ENCODE results near the gene MAP1B.

MAP1B gene

GRCh38 chr5:72248410-72248981 lies 141.2 kb downstream of the MAP1B start:
- Histone ChIP-seq H3K4me1 (ENCODE audit: low read depth, poor library complexity, severe bottlenecking) (peaks cover 32% of the 10 kb centered on the region), H3K4me2 (no peak overlapping the region)

GRCh38 chr5:72251386-72251785 lies 144.1 kb downstream of the MAP1B start:
- Histone ChIP-seq H3K36me3 (ENCODE audit: insufficient read depth) (no peaks in the 10 kb centered on the region), H4K20me1 (ENCODE audit: insufficient read depth) (peaks cover 4% of the 10 kb centered on the region), H3K27me3 (ENCODE audit: insufficient read depth, low read depth) (no peaks in the 10 kb centered on the region), H3K79me2 (ENCODE audit: insufficient read depth, low read depth) (peaks cover 3% of the 10 kb centered on the region; the same call in 1 of the 2 replicates), H3K4me3 (IDR thresholded peaks at IDR 0.05; ENCODE audit: insufficient read depth, low read depth, low read length) (no peak overlapping the region), H3K27ac (no peak overlapping the region), H2AFZ (ENCODE audit: low read depth) (no peak overlapping the region), H3K9ac (no peak overlapping the region), H3K4me1 (ENCODE audit: low read depth, poor library complexity, severe bottlenecking) (peaks cover 9% of the 10 kb centered on the region), H3K4me2 (no peak overlapping the region)
- TF ChIP-seq CTCF (conservative IDR thresholded peaks at IDR 0.05; ENCODE audit: low read depth, low read length), result no peak

More at GRCh38 chr5:72248410-72248981, 141.2 kb downstream of the MAP1B start:
- Histone ChIP-seq H2AFZ (ENCODE audit: low read depth) (no peak overlapping the region), H3K27ac (no peak overlapping the region), H3K27me3 (ENCODE audit: insufficient read depth, low read depth) (no peaks in the 10 kb centered on the region), H3K79me2 (ENCODE audit: insufficient read depth, low read depth) (no peaks in the 10 kb centered on the region), H4K20me1 (ENCODE audit: insufficient read depth) (peaks cover 7% of the 10 kb centered on the region; the same call in 1 of the 2 replicates), H3K9ac (no peak overlapping the region), H3K4me3 (IDR thresholded peaks at IDR 0.05; ENCODE audit: insufficient read depth, low read depth, low read length) (no peak overlapping the region), H3K36me3 (ENCODE audit: insufficient read depth) (no peaks in the 10 kb centered on the region)
- TF ChIP-seq CTCF (conservative IDR thresholded peaks at IDR 0.05; ENCODE audit: low read depth, low read length), result no peak

GRCh38 chr5:72252008-72252407 lies 144.7 kb downstream of the MAP1B start:
- H2AFZ ChIP-seq (ENCODE audit: low read depth), result no peak overlapping the region
- H3K27ac ChIP-seq, result no peak overlapping the region
- peaks cover 3% of the 10 kb centered on the region; the same call in 1 of the 2 replicates for H3K79me2 ChIP-seq (ENCODE audit: insufficient read depth, low read depth)
- H3K36me3 ChIP-seq (ENCODE audit: insufficient read depth), result no peaks in the 10 kb centered on the region
- no peaks in the 10 kb centered on the region for H3K27me3 ChIP-seq (ENCODE audit: insufficient read depth, low read depth)
- no peak for TF ChIP-seq CTCF (conservative IDR thresholded peaks at IDR 0.05; ENCODE audit: low read depth, low read length)
- peaks cover 2% of the 10 kb centered on the region for H3K4me1 ChIP-seq (ENCODE audit: low read depth, poor library complexity, severe bottlenecking)
- H4K20me1 ChIP-seq (ENCODE audit: insufficient read depth), result peaks cover 4% of the 10 kb centered on the region
- H3K9ac ChIP-seq, result no peak overlapping the region
- H3K4me3 ChIP-seq (IDR thresholded peaks at IDR 0.05; ENCODE audit: insufficient read depth, low read depth, low read length), result no peak overlapping the region
- no peak overlapping the region for H3K4me2 ChIP-seq

- no peaks in the 10 kb centered on the region for H3K36me3 ChIP-seq (ENCODE audit: insufficient read depth)
Observed at GRCh38 chr5:72252574-72253155, 145.4 kb downstream of the MAP1B start.

More at GRCh38 chr5:72252574-72253155, 145.4 kb downstream of the MAP1B start:
- Histone ChIP-seq H3K4me3 (IDR thresholded peaks at IDR 0.05; ENCODE audit: insufficient read depth, low read depth, low read length) (no peak overlapping the region), H3K27me3 (ENCODE audit: insufficient read depth, low read depth) (no peaks in the 10 kb centered on the region), H3K27ac (no peak overlapping the region), H2AFZ (ENCODE audit: low read depth) (no peak overlapping the region), H4K20me1 (ENCODE audit: insufficient read depth) (peaks cover 4% of the 10 kb centered on the region), H3K4me2 (no peak overlapping the region), H3K9ac (no peak overlapping the region), H3K4me1 (ENCODE audit: low read depth, poor library complexity, severe bottlenecking) (no peaks in the 10 kb centered on the region), H3K79me2 (ENCODE audit: insufficient read depth, low read depth) (peaks cover 3% of the 10 kb centered on the region; the same call in 1 of the 2 replicates)
- no peak for TF ChIP-seq CTCF (conservative IDR thresholded peaks at IDR 0.05; ENCODE audit: low read depth, low read length)
